HepG2 (cell line): ENCODE results near the gene RPS6KA2. TPM values are rescaled to one million over a fixed set of nuclear protein-coding genes. Genes with fewer than 3 reads are reported as not detected.
A peak's percentile ranks its signal among the peaks of the same experiment; 100 is the strongest.

Experiments used
- ATAC-seq: fragments of 200-7000 bp; cut with Tn5 transposase; 3 replicates; pipeline ENCODE4 v1.9.1; 2020; ENCODE audit warnings: mild to moderate bottlenecking, moderate library complexity
- BruUV-seq: library from RNA; stranded (reverse); fragments of 400-500 nt; replicated peaks from 2 replicates; lab custom pipeline; 2021; lab: Mats Ljungman, UMichigan
- CTCF ChIA-PET: fragments of 300-600 bp; formaldehyde crosslinking; extraction: SDS; loops from one replicate; lab custom pipeline; 2021; ENCODE audit warnings: low total read pairs, inconsistent platforms, low intra/inter-chr PET ratio; lab: Yijun Ruan, JAX
- POLR2A ChIA-PET: fragments of 350-600 bp; sonication (Branson Sonifier 250); formaldehyde crosslinking; loops from one replicate; lab custom pipeline; 2020; ENCODE audit warnings: antibody characterized with exemption, inconsistent platforms; lab: Yijun Ruan, JAX
- DNase-seq: peaks from one replicate; pipeline ENCODE4 v3.0.0-alpha.2; 2015; ENCODE audit warnings: low spot score
- FAIRE-seq: peaks from 3 replicates; lab custom pipeline; 2011; peaks lifted over from hg19 to GRCh38; lab: Jason Lieb, UNC
- H2AFZ ChIP-seq: one replicate; pipeline ENCODE4 v1.6.1; 2011; ENCODE audit warnings: low read length, inconsistent platforms
- H3K27ac ChIP-seq: fragments of 300-600 bp; 3 replicates; pipeline ENCODE4 v1.8.0; 2011; ENCODE audit warnings: mixed run types, mild to moderate bottlenecking, mixed read lengths, low read length, inconsistent platforms; ENCODE audit not compliant: insufficient read depth; ENCODE audit errors: extremely low read length
- H3K27me3 ChIP-seq, 2 experiments: fragments of 200-600 bp in 1 of 2; 2 replicates in 1 of 2; 3 replicates in 1 of 2; pipeline versions ENCODE4 v1.6.0 to v1.8.0; 2011; ENCODE audit warnings: low read length in 2 of 2, mild to moderate bottlenecking in 2 of 2, moderate library complexity in 2 of 2, inconsistent platforms in 1 of 2; ENCODE audit not compliant: insufficient read depth in 2 of 2, control insufficient read depth in 1 of 2
- H3K36me3 ChIP-seq, 2 experiments: fragments of 200-600 bp in 1 of 2; replicated peaks in 1 of 2; 2 replicates in 1 of 2; 3 replicates in 1 of 2; pipeline versions ENCODE4 v1.5.1 to v1.8.0; 2011; ENCODE audit warnings: low read length in 2 of 2, inconsistent platforms in 1 of 2; ENCODE audit not compliant: insufficient read depth in 2 of 2, control insufficient read depth in 1 of 2
- H3K4me1 ChIP-seq: 2 replicates; pipeline ENCODE4 v1.5.1; 2012; ENCODE audit warnings: low read length, inconsistent platforms; ENCODE audit not compliant: insufficient read depth
- H3K4me2 ChIP-seq: 2 replicates; pipeline ENCODE4 v1.6.0; 2011; ENCODE audit warnings: low read depth, low read length, inconsistent platforms
- H3K4me3 ChIP-seq, 3 experiments: fragments of 200-600 bp in 1 of 3; sonication (generic), shearing (Covaris generic) in 1 of 3; replicated peaks in 1 of 3; 2 replicates each; pipeline ENCODE4 v1.5.1; 2011 to 2016; ENCODE audit warnings: low read length in 3 of 3, inconsistent platforms in 2 of 3, low read depth in 2 of 3, mild to moderate bottlenecking in 2 of 3, control low read depth in 1 of 3, mixed read lengths in 1 of 3; ENCODE audit not compliant: insufficient read depth in 1 of 3
- H3K79me2 ChIP-seq: one replicate; pipeline ENCODE4 v1.6.1; 2011; ENCODE audit warnings: low read length, inconsistent platforms; ENCODE audit not compliant: insufficient read depth
- H3K9ac ChIP-seq: 2 replicates; pipeline ENCODE4 v1.6.0; 2011; ENCODE audit warnings: mild to moderate bottlenecking, low read depth, low read length, inconsistent platforms; ENCODE audit not compliant: insufficient read depth
- H3K9me3 ChIP-seq: 2 replicates; pipeline ENCODE4 v1.5.1; 2012; ENCODE audit warnings: mild to moderate bottlenecking, low read length
- H4K20me1 ChIP-seq: 2 replicates; pipeline ENCODE4 v1.6.0; 2011; ENCODE audit warnings: inconsistent platforms, mild to moderate bottlenecking, low read length, moderate library complexity; ENCODE audit not compliant: insufficient read depth
- AKAP8 ChIP-seq: sonication (generic); formaldehyde crosslinking; IDR thresholded peaks from 2 replicates; pipeline ENCODE4 v1.5.1; 2020; ENCODE audit warnings: mild to moderate bottlenecking, missing genetic modification reagents
- CAMTA2 ChIP-seq: sonication (generic); formaldehyde crosslinking; IDR thresholded peaks from 2 replicates; pipeline ENCODE4 v1.4.0; 2020; ENCODE audit warnings: mild to moderate bottlenecking, missing genetic modification reagents, borderline replicate concordance
- EZH2 ChIP-seq: conservative IDR thresholded peaks from 2 replicates; pipeline ENCODE4 v1.6.1; 2012; ENCODE audit warnings: mild to moderate bottlenecking, low read depth, low read length, moderate library complexity
- FOXO1 ChIP-seq: sonication (generic); formaldehyde crosslinking; IDR thresholded peaks from 2 replicates; pipeline ENCODE4 v1.4.0; 2020; ENCODE audit warnings: missing genetic modification reagents
- KDM6A ChIP-seq: IDR thresholded peaks from 2 replicates; pipeline ENCODE4 v1.6.1; 2016; ENCODE audit warnings: low read depth
- KMT2A ChIP-seq: sonication (generic); formaldehyde crosslinking; IDR thresholded peaks from 2 replicates; pipeline ENCODE4 v1.4.0; 2020; ENCODE audit warnings: missing genetic modification reagents
- TCF7L2 ChIP-seq: IDR thresholded peaks from 2 replicates; pipeline ENCODE4 v1.6.1; 2011; ENCODE audit warnings: mild to moderate bottlenecking, low read depth, low read length, moderate library complexity
- ZFX ChIP-seq: sonication (generic); formaldehyde crosslinking; IDR thresholded peaks from 2 replicates; pipeline ENCODE4 v1.4.0; 2020; ENCODE audit warnings: mild to moderate bottlenecking, low read depth, missing genetic modification reagents, moderate library complexity
- ZNF142 ChIP-seq: sonication (generic); formaldehyde crosslinking; IDR thresholded peaks from 2 replicates; pipeline ENCODE4 v1.4.0; 2020; ENCODE audit warnings: missing genetic modification reagents
- ZNF674 ChIP-seq: sonication (generic); formaldehyde crosslinking; IDR thresholded peaks from 2 replicates; pipeline ENCODE4 v1.5.0; 2020; ENCODE audit warnings: low read depth, mild to moderate bottlenecking, missing genetic modification reagents
- WGBS: methylation state at CpG from one replicate; pipeline ENCODE4 v1.1.6; 2017; ENCODE audit warnings: low lambda C conversion rate; 5-methylcytosine and 5-hydroxymethylcytosine counted together
- in situ Hi-C: cut with HindIII; loops from 2 replicates; pipeline ENCODE4 v1.10.0; 2017; ENCODE audit warnings: low pct_unique_long_range_greater_than_20kb; ENCODE audit not compliant: extremely low pct_ligation_motif_present
- intact Hi-C: fragments of 100-400 bp; cut with micrococcal nuclease; formaldehyde crosslinking; loops from one replicate; pipeline ENCODE4 v1.10.0; 2022; ENCODE audit not compliant: unreplicated experiment
- polyA plus RNA-seq, 8 experiments: library from polyadenylated mRNA; depleted of rRNA in 3 of 8; stranded (reverse) in 7 of 8; unstranded in 1 of 8; fragments of >200 nt; fragmentation: Illumina TruSeq in 4 of 8; extraction: Trizol in 4 of 8; gene quantifications; 2 replicates each; pipeline versions ENCODE4 v1.2.1 to v1.2.3, GENCODE V29; 2011 to 2016; ENCODE audit warnings: low read depth in 4 of 8, missing spikeins in 1 of 8, mixed read lengths in 1 of 8; ENCODE audit not compliant: insufficient read depth in 1 of 8
- total RNA-seq, 5 experiments: library from RNA; depleted of rRNA; stranded (reverse); fragments of >200 nt; fragmentation: Illumina TruSeq; extraction: Trizol; gene quantifications; 2 replicates each; pipeline ENCODE4 v1.2.3, GENCODE V29; 2016; ENCODE audit warnings: low read depth in 1 of 5
- TF ChIP-seq, protein P1 (sequence below): sonication (generic); formaldehyde crosslinking; IDR thresholded peaks from 2 replicates; pipeline ENCODE4 v1.9.0; 2021; ENCODE audit warnings: mild to moderate bottlenecking, missing genetic modification reagents

RPS6KA2 gene
- total and polyA plus RNA-seq, 2 of the 13 experiments (the other 11 are each of a cell fraction or from before 2014, with no cell fraction given) = 0.22 to 0.38 TPM

DNA sequence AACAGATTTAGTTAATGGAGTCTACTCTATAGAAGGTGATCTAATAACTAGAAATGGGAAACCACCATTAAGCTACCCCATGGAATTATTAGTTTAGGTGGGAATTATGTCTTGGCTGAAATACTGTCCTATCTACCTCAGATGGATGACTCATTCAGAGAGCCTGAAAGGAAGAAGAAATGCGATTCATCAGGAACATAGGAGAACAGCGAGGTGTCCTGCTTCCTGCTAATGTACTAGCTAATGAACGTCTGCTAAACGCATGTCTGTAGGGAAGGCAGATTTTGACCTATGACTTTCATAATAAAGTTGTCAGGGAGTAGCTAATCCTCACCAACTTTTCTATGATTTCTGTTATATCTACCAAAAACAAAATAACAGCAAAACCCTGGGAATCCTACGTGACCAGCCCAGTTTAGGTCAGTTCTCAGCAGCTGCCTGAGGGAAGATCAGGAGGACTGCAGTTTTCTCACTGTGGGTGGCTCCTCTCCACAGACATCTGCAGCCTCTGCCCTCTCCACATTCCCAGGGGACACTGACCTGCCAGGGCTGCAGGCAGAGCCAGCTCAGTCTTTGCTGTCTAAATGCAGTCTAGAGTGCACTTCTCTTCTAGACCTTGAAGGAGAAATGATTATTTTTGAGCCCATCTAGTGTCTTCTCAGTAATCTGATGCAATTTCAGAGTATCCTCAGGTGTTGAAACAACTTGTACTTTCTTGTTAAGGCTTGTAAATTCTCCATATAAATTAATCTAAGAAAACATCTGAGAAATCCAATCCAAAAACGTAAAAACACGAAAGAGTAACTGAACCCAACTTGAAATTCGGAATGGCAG lies 266.6 kb downstream of the RPS6KA2 start:
- Histone ChIP-seq H3K27me3 (no peaks in the 10 kb centered on the region), H3K36me3 (peaks cover 4 to 16% of the 10 kb centered on the region in 2 experiments; a peak in 4 of 5 replicates), H3K9ac (peak overlapping the region; percentile 73), H3K79me2 (no peaks in the 10 kb centered on the region), H3K4me1 (peaks cover 32% of the 10 kb centered on the region), H3K4me2 (peak overlapping the region; percentile 88), H3K27ac (peak overlapping the region; percentile 86), H3K9me3 (no peaks in the 10 kb centered on the region), H2AFZ (no peak overlapping the region), H3K4me3 (peak overlapping the region; percentile 6 to 59 (median 32); a peak in 4 of 6 replicates), H4K20me1 (no peaks in the 10 kb centered on the region)
- in situ Hi-C loops = no loop called here
- ATAC-seq = peak; percentile 76
- no peak for FAIRE-seq
- intact Hi-C loops = loop anchor here (1.0 kb wide), 3 partner anchors 18 to 30 kb away; partner anchors contain the start of genes MPC1 and SFT2D1
- 12% methylated on average over 8 of the region's 8 CpGs for WGBS
- no peak for DNase-seq
- POLR2A ChIA-PET = interaction anchor here (0.7 to 3.7 kb wide), 15 partner anchors 9 to 49 kb away, joined by 3 to 48 read pairs (median 5); partner anchors contain the start of gene SFT2D1
- CTCF ChIA-PET = no interaction called here
- BruUV-seq = TSS peak; percentile 49
- TF ChIP-seq CAMTA2 (CRISPR knock-in tag) = no peak
- peak; percentile 7; the same call in 1 of the 2 replicates for TF ChIP-seq ZFX (CRISPR knock-in tag)
- TF ChIP-seq, protein P1, sequence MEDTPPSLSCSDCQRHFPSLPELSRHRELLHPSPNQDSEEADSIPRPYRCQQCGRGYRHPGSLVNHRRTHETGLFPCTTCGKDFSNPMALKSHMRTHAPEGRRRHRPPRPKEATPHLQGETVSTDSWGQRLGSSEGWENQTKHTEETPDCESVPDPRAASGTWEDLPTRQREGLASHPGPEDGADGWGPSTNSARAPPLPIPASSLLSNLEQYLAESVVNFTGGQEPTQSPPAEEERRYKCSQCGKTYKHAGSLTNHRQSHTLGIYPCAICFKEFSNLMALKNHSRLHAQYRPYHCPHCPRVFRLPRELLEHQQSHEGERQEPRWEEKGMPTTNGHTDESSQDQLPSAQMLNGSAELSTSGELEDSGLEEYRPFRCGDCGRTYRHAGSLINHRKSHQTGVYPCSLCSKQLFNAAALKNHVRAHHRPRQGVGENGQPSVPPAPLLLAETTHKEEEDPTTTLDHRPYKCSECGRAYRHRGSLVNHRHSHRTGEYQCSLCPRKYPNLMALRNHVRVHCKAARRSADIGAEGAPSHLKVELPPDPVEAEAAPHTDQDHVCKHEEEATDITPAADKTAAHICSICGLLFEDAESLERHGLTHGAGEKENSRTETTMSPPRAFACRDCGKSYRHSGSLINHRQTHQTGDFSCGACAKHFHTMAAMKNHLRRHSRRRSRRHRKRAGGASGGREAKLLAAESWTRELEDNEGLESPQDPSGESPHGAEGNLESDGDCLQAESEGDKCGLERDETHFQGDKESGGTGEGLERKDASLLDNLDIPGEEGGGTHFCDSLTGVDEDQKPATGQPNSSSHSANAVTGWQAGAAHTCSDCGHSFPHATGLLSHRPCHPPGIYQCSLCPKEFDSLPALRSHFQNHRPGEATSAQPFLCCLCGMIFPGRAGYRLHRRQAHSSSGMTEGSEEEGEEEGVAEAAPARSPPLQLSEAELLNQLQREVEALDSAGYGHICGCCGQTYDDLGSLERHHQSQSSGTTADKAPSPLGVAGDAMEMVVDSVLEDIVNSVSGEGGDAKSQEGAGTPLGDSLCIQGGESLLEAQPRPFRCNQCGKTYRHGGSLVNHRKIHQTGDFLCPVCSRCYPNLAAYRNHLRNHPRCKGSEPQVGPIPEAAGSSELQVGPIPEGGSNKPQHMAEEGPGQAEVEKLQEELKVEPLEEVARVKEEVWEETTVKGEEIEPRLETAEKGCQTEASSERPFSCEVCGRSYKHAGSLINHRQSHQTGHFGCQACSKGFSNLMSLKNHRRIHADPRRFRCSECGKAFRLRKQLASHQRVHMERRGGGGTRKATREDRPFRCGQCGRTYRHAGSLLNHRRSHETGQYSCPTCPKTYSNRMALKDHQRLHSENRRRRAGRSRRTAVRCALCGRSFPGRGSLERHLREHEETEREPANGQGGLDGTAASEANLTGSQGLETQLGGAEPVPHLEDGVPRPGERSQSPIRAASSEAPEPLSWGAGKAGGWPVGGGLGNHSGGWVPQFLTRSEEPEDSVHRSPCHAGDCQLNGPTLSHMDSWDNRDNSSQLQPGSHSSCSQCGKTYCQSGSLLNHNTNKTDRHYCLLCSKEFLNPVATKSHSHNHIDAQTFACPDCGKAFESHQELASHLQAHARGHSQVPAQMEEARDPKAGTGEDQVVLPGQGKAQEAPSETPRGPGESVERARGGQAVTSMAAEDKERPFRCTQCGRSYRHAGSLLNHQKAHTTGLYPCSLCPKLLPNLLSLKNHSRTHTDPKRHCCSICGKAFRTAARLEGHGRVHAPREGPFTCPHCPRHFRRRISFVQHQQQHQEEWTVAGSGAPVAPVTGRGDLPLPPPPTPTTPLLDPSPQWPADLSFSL (CRISPR knock-in tag) = no peak
- TF ChIP-seq TCF7L2 = no peak
- no peak for TF ChIP-seq FOXO1 (CRISPR knock-in tag)
- TF ChIP-seq KDM6A (CRISPR knock-in tag) = no peak
- no peak for TF ChIP-seq AKAP8
- peak; percentile 38; the same call in 1 of the 2 replicates for TF ChIP-seq KMT2A (CRISPR knock-in tag)
- no peak for TF ChIP-seq ZNF674 (CRISPR knock-in tag)
- TF ChIP-seq ZNF142 (CRISPR knock-in tag) = no peak
- TF ChIP-seq EZH2 = no peak
